Activated CD4-positive, alpha-beta T cell treated with anti-CD3 and anti-CD28 coated beads for 48 hours (primary cell): Measurements from ENCODE around the gene TANC1.
A peak's percentile ranks its signal among the peaks of the same experiment; 100 is the strongest.
"Not testable (repeated sequence)": the region's sequence is repeated elsewhere in the genome, so short reads cannot be mapped to it uniquely, and the experiment has no call there.

Experiments used
- DNase-seq: peaks from one replicate; pipeline ENCODE4 v3.0.0-alpha.2; 2020

TANC1 gene

DNA sequence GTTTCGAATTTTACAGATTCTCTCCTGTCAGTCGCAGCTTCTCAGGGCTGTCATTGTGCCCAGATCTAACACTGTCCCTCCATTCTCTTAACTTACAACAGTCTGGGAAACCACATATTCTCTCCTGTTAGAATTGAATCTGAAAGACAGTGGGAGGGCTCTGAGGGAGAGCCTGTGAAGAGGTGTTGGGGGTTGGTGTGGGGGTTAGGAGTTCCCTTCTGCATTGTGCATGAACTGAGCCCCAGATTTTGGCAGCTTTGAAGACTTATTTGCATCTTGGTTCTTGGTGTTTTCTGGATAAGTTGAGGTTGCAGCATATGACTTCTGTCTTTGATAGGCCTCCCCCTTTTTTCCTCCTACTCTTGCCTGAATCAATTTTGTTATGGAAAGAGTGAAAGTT lies 64.1 kb downstream of the TANC1 start:
- no peak for DNase-seq

DNA sequence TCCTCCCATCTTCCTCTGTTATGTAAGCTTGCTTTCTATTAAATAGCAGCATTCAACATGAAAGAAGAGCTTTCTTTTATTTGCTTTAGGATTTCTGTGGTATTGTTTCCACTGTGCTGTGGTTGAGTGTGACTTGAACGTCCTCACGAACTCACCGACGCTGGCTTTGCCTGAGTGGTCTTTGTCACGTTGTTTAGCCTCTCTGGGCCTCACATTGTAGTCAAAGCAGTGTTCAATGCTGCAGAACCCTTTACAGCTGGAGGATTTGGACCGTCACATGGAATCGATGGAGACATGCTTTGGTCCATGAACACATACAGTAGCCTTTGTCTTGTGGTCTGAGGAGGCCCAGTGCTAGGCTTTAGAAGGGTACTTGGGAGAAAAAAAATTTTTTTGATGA lies 66.3 kb downstream of the TANC1 start:
- no peak for DNase-seq

DNA sequence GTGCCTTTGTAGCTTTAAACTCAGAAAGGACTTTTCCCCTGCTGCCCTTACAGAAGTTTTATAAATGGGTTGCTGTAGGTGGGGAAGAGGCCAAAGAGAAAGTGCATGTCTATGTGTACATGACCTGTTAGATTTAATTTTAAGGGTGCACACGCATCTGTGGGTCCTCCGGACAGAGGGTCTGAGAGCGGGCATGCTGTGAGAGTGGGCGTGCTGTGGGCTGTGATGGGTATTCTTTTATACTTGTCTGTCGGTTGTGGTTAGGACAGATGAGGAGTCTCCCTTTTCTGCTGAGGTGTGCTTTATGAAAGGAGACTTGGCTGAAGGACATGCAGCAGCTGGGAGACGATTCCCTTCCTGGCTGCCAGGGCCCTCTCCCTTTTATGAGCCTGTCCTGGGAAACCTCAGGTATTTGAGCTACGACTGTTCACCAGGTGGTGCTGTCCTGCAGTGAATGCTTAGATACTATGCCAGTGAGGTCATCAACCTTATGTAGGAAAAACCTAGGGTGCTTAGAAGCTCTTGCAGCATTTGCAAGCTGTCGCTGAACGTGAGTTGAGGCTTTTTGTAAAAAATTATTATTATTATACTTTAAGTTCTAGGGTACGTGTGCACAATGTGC lies 67.5 kb downstream of the TANC1 start:
- DNase-seq: peak; percentile 5

DNA sequence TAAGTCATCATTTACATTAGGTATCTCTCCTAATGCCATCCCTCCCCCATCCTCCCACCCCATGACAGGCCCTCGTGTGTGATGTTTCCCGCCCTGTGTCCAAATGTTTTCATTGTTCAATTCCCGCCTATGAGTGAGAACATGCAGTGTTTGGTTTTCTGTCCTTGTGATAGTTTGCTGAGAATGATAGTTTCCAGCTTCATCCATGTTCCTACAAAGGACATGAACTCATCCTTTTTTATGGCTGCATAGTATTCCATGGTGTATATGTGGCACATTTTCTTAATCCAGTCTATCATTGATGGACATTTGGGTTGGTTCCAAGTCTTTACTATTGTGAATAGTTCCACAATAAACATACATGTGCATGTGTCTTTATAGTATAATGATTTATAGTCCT lies 68.0 kb downstream of the TANC1 start:
- DNase-seq: not testable (repeated sequence)

DNA sequence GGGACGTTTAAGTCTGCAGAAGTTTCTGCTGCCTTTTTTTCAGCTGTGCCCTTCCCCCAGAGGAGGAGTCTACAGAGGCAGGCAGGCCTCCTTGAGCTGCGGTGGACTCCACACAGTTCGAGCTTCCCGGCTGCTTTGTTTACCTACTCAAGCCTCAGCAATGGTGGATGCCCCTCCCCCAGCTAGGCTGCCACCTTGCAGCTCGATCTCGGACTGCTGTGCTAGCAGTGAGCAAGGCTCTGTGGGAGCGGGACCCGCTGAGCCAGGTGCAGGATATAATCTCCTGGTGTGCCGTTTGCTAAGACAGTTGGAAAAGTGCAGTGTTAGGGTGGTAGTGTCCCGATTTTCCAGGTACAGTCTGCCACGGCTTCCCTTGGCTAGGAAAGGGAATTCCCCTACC lies 72.9 kb downstream of the TANC1 start:
- DNase-seq: not testable (repeated sequence)

DNA sequence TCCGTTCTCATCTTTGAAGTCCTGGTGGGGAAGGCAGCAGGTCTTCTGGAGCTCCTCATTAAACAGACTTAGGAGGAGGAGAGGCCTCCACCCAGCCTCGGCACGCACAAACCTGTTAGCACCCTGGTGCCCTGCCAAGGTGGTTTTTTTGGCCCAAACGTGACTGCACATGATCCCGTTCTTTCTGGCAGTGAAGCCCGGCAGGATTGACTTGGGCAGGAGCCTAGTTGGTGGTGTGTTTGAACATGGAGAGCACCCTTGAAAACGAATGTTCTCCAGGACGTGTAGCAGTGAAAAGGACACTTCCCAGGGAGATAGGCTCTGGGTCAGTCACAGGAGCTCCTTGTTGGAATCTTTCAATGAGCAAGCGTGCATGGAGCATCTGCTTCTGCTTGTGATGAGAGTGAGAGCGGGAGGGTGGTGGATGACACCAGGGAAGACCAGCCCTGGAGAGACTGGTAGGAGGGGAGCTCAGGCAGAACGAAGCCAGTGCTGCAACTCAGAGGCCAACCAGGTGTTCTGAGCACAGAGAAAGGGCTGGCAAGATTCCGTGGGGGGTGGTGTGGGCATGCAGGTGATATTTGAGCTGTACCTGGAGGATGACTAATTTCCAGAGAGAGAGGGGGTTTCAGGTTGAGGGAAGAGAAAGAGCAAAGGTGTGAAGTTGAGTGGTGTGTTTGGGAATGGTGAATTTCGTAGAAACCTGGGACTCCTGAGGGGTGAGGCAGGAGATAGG lies 73.8 kb downstream of the TANC1 start:
- no peak for DNase-seq

DNA sequence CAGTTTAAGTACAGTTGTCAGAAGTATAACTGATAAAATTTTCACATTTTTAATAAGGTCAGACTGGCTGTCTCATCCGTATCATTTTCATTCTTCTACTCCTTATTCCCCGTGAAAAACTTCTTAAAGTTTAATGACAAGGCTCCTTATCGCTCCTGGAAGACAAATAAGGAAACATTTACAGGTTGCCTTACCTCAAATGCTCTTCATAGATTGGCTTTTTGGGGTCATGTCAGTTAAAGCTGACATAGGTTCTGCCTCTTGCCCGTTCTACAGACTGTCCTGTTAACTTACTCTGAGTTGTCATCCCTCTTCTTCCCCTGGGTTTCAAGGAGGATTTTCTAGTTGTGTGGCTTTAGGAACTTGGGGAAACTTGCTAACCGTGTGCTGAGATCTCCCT lies 75.3 kb downstream of the TANC1 start:
- no peak for DNase-seq

DNA sequence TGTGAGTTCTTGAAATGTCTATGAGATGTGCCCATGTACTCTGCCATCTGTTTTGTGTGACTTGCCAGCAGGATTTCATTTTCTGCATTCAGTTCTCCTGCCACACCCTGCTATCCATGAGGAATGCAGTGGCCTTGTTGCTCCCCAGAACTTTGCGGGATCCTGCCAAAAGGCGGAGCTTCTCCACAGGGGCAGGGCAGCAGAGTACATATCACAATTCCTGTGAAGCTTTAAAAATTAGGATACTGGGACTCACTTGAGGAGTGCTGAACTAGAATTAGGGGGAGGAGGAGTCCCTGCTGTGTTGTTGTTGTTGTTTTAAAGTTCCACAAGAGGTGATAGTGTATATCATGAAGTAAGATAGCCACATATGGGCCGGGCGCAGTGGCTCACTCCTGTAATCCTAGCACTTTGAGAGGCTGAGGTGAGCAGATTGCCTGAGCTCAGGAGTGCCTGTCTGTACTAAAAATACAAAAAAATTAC lies 76.4 kb downstream of the TANC1 start:
- no peak for DNase-seq

DNA sequence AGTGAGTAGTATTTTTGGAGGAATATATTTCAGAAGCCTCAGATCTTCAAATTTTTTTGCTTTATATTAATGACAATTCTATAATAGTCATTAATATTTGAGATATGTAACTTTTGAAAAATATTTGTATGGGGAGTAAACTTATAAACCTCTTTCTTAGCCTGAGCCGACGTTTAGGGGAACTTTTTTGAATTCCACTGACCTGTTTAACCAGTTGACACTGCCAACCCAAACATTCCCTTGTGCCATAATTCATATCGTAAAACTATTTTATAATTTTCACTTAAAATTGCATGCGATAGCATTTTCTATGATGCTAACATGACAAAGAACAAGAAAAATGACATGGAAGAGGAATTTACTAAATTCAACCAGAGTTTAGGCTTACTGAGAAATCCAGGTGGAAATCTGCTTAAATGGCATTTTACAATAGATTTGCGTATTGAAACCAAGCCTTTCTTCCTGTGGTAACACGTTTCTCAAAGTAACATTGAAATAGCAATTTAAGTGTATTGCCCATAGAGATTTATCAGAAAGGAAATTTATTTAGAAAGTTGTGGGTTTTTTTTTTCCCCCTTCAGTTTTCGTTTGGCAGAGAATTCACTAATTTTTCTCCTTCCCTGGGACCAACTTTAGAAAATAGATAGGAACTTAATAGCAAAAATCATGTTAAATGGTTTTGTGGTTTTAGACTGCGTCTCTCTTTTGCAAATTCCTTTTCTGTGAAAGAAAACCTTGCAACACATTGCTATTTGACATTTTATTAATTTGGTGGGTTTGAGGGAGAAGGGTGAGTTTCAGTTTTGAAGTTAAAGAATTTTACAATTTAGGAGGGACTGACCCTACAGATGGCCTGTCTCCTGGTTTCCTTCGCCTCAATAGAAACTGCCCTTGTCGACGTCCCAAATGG lies 77.4 kb downstream of the TANC1 start:
- no peak for DNase-seq

DNA sequence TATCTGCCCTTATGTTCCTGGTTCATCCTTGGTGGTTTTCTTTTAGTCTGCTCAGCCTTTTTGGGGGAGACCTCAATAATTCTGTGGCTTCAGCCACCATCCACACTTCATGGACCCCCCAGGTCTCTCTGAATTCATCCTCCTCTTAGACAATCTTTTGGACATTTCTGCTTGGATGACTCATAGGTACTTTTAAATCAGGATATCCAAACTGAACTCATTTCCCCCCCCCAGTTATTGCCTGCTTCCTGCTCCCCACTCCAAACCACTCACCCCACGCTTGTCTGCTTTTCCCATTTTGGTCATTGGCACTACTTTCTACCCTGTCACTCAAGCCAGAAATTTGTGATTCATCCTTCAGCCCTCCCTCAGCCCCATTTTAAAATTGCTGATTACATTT lies 78.5 kb downstream of the TANC1 start:
- no peak for DNase-seq

DNA sequence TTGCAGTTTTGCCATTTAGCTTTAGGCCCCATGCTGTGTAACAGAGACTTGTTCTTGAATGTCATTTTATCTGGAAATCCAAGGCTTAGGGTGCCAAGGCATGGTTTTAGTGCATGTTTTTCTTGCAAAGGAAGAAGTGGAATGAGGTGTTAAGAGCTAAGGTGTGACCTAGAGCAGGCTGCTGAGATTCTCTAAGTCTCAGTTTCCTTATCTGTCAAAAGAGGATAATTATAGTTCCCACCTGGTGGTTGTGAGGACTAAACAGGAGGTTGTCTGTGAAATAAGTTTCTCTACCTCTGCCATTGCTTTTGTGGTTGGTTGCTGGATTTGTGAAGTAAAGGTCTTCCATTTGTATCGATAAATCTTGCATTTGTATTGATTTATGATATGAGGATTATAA lies 82.0 kb downstream of the TANC1 start:
- no peak for DNase-seq

DNA sequence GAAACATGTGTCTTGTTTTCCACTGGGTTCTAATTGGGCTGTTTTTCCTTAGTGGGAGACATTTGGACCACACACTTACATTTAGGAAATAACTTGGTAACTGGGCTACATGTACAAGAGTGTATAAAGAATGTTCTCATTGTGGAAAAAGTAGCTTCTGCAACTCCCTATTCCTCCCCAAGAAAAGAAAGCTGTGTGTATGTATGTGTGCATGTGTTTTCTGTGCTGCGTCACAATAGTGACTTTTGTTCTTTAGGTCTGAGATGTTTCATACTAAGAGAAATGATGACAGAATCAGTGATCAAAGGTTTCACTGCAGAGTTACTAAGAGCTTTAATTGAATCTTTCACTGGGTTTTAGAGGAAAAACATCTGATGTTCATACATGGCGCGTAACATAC lies 82.7 kb downstream of the TANC1 start:
- no peak for DNase-seq

DNA sequence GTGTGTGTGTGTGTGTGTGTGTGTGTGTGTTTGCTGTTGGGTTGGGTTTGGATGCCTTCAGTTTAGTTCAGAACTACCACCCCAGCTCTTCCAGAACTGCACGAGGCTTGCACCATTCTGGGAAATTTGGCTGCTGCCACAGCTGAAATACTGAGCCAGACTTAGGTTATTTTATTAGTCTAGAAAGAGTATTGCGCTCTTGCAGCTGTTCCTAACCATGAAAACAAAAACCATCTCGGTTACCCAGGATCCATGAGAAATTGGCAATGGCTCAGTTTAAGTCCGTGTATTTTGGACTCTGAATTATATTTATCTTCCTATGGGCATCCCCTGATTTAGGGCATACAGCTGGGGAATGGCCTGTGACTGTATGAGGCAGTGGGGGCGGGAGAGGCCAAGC lies 83.2 kb downstream of the TANC1 start:
- no peak for DNase-seq

DNA sequence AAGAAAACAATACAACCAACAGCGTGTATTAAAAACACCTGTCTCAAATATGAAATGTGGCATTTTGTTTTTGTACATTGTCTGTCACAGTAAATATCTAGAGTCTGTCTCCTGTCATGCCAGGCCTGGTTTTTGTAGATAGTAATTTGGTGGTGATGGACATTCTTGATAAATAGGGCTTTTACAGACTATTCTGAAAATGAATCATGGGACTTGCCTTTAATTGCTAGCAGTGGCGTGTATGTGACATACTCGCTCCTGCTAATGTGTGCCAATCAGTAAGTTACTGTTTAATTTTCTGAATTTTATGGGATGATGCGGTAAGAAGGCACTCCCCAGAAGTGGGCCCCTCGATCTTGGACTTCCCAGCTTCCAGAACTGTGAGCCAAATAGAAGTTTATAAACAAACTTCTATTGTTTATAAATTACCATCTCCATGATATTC lies 83.7 kb downstream of the TANC1 start:
- no peak for DNase-seq

DNA sequence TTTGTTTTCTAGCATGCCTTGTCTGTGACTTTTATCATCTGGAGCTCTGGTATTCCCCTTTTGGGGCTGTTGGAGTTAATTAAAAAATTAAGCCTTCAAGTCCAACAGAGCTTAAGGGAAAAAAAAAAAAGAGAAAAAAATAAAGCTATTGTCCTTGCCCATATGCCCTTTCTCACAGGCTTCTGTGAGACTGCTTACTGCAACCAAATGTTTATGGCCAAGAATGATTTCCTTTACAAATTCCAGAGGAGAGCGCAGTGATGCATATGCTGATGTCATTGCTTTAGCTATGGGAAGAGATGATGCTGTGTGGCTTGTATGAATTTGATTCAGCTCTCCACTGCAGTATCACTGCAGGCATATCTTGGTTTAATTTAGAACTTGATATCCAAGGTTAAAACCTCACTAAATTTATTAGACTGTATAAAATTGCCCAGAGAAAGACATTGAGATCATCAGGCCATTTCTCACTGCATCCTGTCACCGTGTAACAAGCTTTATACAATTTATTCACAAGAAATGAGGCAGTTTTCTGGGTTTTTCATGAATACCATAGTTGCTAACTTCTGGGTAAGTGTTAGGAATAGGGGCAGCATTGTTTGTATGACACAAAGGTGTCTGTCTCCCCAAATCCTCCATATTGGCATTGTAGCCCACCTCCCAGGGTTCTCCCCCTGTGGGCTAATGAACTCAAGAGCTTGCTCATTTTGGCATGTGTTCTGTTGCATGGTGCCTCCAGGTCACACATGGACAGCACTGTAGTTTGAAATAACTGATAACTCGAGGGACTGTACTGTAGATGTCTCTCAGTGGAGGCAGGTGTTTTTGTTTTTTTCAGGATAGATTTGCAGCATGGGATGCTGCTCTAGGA lies 85.0 kb downstream of the TANC1 start:
- DNase-seq: no peak

DNA sequence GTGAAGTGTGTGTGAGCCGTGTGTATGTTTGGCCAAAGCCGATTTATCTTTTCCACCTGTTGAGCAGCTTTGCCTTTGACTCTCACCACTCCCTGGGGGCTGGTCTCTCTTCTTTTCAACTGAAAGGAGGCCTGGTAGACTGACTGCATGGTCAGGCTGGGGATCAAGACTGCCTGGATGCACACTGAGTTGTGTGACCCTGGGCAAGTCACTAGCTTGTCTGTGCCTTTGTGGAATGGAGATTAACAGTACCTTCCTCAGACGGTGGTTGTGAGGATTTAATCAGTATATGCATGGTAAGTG lies 85.5 kb downstream of the TANC1 start:
- DNase-seq: no peak

DNA sequence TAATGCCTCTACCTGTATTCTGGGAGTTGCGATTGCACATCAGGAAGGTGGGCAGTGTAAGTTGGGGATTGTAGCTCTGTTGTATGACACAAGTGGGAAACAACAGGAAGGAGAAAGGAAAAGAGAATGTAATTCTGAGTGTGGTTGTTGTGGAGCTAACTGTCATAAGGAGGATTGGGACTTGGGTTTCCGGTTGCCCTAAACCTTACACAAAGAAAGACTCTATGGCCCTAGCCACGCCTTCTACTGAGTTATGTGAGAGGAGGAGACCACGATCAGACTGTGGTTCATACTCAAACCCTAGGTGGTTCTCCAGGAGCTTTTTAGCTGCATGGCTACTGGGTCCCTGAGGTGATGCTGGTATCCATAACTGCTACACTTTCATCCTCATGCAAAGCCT lies 86.5 kb downstream of the TANC1 start:
- DNase-seq: no peak

DNA sequence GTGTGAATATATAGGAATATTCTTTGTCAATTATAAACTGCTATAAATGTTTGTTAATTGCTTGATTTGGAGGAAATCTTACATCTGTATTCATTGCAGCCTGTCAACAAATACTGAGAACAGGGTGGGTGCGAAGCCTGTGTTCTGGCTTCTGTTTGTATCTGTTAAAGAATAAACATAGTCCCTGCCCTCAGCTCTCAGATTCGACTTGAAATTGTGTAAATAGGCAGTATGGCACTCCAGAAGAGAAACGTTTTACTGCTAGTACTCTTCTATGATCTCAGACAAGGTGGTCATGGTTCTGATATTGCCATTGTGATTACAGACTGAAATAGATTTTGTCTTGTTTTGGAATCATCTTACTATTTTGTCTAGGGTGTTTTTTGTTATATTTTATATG lies 92.1 kb downstream of the TANC1 start:
- DNase-seq: no peak

DNA sequence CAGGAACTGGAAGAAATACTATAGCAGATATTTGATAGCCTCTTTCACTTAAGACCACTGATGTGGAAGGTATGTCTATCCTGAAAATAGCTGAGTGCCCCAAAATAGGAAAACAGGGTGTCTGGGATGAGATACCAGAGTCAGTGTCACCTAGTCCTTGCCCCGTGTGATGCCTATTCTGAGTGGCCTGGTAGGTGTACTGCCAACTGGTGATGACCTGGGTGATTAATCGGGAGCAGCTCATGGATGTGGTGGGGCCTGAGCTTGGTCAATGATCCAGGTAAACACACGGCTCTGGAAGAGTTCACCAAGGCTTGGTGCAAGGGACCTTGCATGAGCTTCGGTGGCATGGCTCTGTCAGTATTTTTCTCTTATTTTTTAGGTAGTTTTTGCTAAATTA lies 95.2 kb downstream of the TANC1 start:
- DNase-seq: no peak

DNA sequence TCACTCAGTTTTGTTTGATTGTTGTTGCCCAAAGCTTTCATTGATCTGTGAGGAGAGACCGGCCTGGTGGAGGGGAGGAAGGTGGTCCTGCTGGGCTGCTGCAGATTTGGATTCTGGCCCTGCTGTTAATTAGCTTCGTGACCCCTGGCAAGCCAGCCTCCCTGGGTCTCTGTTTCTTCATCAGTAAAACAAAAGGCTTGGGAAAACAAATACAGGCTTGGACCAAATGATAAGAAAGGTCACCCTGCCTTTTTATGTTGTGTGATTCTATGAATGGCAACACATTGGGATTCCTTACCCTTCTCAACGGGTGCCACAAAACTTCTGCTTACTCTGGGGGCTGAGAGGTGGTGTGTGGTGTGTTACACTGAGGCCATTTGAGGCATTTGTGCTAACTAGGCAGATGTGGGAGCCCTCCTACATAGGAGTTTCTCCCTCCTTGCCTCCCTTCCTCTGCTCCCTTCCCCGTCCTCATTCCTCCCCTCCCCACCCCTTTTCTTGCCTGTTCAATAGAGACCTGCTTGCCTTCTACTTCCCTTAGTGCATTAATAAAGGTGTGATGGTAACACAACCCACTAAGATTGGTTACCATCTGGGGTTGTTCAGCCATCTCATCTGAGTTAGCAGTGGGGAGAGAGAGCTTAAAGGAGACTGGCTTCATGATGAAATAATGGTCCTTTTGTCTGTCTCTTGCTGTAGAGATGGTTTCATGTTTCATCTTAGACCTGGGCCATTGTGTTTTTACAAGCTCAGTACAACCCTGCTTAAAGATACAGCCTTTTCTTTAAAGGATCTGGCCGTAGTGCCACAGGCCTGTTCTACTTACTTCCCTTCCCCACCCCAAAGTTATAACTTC lies 96.2 kb downstream of the TANC1 start:
- DNase-seq: no peak

DNA sequence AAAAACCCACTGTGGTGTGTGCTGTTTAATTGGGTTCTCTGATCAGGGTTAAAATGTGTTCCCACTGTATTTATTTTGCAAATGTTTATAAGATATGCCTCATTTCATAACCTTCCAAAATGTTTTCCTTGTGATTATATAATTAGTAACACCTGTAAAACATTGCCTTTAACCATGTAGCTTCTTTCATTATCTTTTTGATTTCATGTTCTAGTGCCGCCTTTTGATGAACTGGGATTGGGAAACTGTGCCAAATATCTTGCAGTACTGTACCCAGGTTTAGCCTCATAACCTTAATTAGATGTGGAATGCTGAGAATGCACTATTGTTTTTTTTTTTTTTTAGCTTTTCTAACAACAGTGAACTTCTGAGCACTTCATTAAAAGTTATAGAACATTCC lies 96.9 kb downstream of the TANC1 start:
- no peak for DNase-seq

DNA sequence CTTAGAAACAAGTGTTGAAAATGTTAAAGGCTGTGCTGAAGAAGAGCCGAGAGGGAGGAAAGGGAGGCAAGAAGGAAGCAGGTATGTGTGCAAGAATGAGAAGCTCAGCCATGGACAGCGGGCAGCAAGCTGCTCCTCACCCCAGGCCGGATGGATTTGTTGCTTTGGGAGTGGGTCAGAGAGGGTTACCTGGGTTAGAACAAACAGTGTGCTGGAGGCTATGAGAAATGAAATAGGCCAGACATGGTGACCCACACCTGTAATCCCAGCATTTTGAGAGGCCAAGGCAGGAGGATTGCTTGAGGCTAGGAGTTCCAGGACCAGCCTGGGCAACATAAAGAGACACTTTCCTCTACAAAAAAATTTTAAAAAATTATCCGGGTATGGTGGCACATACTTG lies 97.5 kb downstream of the TANC1 start:
- no peak for DNase-seq
